Putamen (tissue), 1 donor: ENCODE data around the gene KRCC1.

ENCODE experiments used
- DNase-seq: peaks from one replicate; pipeline ENCODE4 v3.0.0-alpha.2; 2016; ENCODE audit warnings: low spot score

KRCC1 gene

GRCh38 chr2:88055371-88056128, at the start of gene KRCC1:
Gene KRCC1 (minus strand): TSS chr2:88055783. CDS start chr2:88028563, 27,220 bp downstream.
- peak; percentile 96 for DNase-seq

- DNase-seq, result no peak
Observed at GRCh38 chr2:88100489-88100858, 44.9 kb upstream of the KRCC1 start.

GRCh38 chr2:88099798-88100488, 44.4 kb upstream of the KRCC1 start:
- no peak for DNase-seq

GRCh38 chr2:88098558-88098900, 42.9 kb upstream of the KRCC1 start:
- DNase-seq, result no peak

- DNase-seq, result no peak
Observed at GRCh38 chr2:88097891-88098557, 42.4 kb upstream of the KRCC1 start.

GRCh38 chr2:88097192-88097591, 41.6 kb upstream of the KRCC1 start:
- DNase-seq, result no peak

- DNase-seq, result no peak
Observed at GRCh38 chr2:88096708-88097107, 41.1 kb upstream of the KRCC1 start.

- no peak for DNase-seq
Observed at GRCh38 chr2:88095022-88095421, 39.4 kb upstream of the KRCC1 start.

GRCh38 chr2:88092773-88093172, 37.2 kb upstream of the KRCC1 start:
- no peak for DNase-seq

- DNase-seq, result no peak
Observed at GRCh38 chr2:88091943-88092342, 36.4 kb upstream of the KRCC1 start.

- DNase-seq, result peak; percentile 61
Observed at GRCh38 chr2:88090446-88091283, 35.1 kb upstream of the KRCC1 start.

GRCh38 chr2:88088999-88089398, 33.4 kb upstream of the KRCC1 start:
- no peak for DNase-seq

GRCh38 chr2:88087763-88088162, 32.2 kb upstream of the KRCC1 start:
- no peak for DNase-seq

- no peak for DNase-seq
Observed at GRCh38 chr2:88087073-88087472, 31.5 kb upstream of the KRCC1 start.

GRCh38 chr2:88086401-88086800, 30.8 kb upstream of the KRCC1 start:
- DNase-seq, result no peak

- no peak for DNase-seq
Observed at GRCh38 chr2:88085602-88086001, 30.0 kb upstream of the KRCC1 start.

GRCh38 chr2:88085099-88085498, 29.5 kb upstream of the KRCC1 start:
- DNase-seq, result no peak

GRCh38 chr2:88082781-88083180, 27.2 kb upstream of the KRCC1 start:
- DNase-seq, result peak; percentile 94

- peak; percentile 25 for DNase-seq
Observed at GRCh38 chr2:88081924-88082608, 26.5 kb upstream of the KRCC1 start.

- DNase-seq, result no peak
Observed at GRCh38 chr2:88080545-88080944, 25.0 kb upstream of the KRCC1 start.

GRCh38 chr2:88078643-88079172, 23.1 kb upstream of the KRCC1 start:
- no peak for DNase-seq
